Progenitor cell of endocrine pancreas (in vitro differentiated cells): ENCODE data around the gene MYO7A. TPM values are rescaled to one million over a fixed set of nuclear protein-coding genes. Genes with fewer than 3 reads are reported as not detected.

Source experiments
- DNase-seq: peaks from one replicate; pipeline ENCODE4 v3.0.0; 2021; ENCODE audit warnings: low spot score; ENCODE audit not compliant: unreplicated experiment
- H3K27ac Mint-ChIP-seq: 2 replicates; pipeline ENCODE4 v1.8.0; 2021; ENCODE audit warnings: mild to moderate bottlenecking, moderate library complexity, mixed read lengths
- H3K27me3 Mint-ChIP-seq: 2 replicates; pipeline ENCODE4 v1.8.0; 2021; ENCODE audit warnings: mixed read lengths
- H3K36me3 Mint-ChIP-seq: 2 replicates; pipeline ENCODE4 v1.8.0; 2022; ENCODE audit warnings: mixed read lengths; ENCODE audit not compliant: insufficient read depth
- H3K4me1 Mint-ChIP-seq: 2 replicates; pipeline ENCODE4 v1.8.0; 2021; ENCODE audit warnings: low read depth, mixed read lengths
- H3K4me3 Mint-ChIP-seq: 2 replicates; pipeline ENCODE4 v1.8.0; 2021; ENCODE audit warnings: low read depth, mild to moderate bottlenecking, moderate library complexity, mixed read lengths
- H3K9me3 Mint-ChIP-seq: 2 replicates; pipeline ENCODE4 v1.8.0; 2021; ENCODE audit warnings: low read depth, mixed read lengths
- total RNA-seq: library from RNA; stranded (reverse); gene quantifications from 2 replicates; pipeline ENCODE4 v1.2.1, GENCODE V29; 2021
- TF ChIP-seq, protein P1 (sequence below): fragments of 200-600 bp; sonication (generic); IDR thresholded peaks from one replicate; pipeline ENCODE4 v1.5.0; 2021; ENCODE audit warnings: antibody characterized with exemption, mild to moderate bottlenecking; ENCODE audit not compliant: unreplicated experiment

Gene MYO7A
- total RNA-seq, 1 donor from 2014 or later: 5.7 TPM

DNA sequence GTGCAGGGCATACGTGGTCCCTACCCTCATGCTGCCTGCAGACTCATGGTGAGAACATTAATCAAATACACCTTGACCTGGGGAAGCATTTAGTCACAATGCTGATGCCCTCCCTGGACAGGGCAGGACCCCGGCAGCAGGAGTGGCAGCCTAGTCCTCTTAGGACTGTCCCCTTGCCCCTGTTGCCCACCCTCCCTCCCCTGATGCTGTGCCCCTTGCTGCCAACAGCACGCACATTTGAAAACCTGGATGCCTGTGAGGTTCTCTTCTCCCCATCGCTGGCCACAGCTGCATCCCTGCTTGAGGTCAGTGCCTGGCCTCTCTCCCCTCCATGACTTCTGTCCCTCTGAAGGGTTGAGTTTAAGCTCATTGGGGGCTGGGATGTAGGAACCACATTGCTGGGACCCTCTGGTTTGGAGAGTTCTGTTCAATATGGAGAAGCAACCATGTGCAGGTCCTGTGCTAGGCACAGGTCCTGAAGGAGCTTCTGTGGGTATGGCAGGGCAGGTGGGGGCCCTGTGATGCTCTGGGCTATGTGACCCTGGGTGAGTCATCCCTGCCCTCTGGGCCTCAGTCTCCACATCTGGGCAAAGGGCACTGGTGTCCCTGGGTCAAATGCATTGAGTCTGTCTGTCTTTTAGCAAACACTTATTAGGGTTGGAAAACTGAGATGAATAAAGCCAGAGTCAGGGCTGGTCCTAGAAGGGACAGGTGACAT lies 31.3 kb downstream of the MYO7A start:
- no peaks in the 10 kb centered on the region for H3K36me3 Mint-ChIP-seq

DNA sequence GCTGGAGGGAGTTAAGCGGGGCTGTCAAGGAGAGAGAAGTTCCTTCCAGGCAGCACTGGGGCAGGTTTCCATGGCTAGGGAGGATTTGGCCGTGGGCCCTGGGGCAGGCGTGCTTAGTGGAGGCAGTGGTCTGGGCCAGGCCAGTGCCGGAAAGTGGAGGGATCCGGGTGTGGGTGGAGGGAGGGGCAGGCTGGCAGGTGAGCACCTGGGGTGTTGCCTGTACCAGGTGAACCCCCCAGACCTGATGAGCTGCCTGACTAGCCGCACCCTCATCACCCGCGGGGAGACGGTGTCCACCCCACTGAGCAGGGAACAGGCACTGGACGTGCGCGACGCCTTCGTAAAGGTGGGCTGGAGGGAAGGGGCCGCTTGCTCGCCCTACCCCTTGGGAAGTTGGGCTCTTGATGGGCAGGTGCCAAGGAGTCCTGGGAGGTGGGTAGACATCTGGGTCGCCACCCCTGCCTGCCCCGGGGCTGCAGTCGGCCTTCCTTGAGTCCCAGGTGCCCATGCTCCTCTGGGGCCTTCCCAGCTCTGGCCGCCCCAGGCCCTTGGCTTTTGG lies 32.0 kb downstream of the MYO7A start:
- TF ChIP-seq, protein P1, sequence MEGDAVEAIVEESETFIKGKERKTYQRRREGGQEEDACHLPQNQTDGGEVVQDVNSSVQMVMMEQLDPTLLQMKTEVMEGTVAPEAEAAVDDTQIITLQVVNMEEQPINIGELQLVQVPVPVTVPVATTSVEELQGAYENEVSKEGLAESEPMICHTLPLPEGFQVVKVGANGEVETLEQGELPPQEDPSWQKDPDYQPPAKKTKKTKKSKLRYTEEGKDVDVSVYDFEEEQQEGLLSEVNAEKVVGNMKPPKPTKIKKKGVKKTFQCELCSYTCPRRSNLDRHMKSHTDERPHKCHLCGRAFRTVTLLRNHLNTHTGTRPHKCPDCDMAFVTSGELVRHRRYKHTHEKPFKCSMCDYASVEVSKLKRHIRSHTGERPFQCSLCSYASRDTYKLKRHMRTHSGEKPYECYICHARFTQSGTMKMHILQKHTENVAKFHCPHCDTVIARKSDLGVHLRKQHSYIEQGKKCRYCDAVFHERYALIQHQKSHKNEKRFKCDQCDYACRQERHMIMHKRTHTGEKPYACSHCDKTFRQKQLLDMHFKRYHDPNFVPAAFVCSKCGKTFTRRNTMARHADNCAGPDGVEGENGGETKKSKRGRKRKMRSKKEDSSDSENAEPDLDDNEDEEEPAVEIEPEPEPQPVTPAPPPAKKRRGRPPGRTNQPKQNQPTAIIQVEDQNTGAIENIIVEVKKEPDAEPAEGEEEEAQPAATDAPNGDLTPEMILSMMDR: no peak
- no peak overlapping the region for H3K27ac Mint-ChIP-seq
- peaks cover 7% of the 10 kb centered on the region for H3K27me3 Mint-ChIP-seq
- H3K4me1 Mint-ChIP-seq: no peaks in the 10 kb centered on the region
- no peaks in the 10 kb centered on the region for H3K36me3 Mint-ChIP-seq
- no peaks in the 10 kb centered on the region for H3K9me3 Mint-ChIP-seq
- no peak for DNase-seq
- no peak overlapping the region for H3K4me3 Mint-ChIP-seq

More for the DNA sequence above, 31.3 kb downstream of the MYO7A start:
- Mint-ChIP-seq H3K4me3 (no peak overlapping the region), H3K27ac (no peak overlapping the region), H3K27me3 (peaks cover 7% of the 10 kb centered on the region), H3K4me1 (no peaks in the 10 kb centered on the region), H3K9me3 (no peaks in the 10 kb centered on the region)
- TF ChIP-seq, protein P1: no peak
- DNase-seq: no peak

DNA sequence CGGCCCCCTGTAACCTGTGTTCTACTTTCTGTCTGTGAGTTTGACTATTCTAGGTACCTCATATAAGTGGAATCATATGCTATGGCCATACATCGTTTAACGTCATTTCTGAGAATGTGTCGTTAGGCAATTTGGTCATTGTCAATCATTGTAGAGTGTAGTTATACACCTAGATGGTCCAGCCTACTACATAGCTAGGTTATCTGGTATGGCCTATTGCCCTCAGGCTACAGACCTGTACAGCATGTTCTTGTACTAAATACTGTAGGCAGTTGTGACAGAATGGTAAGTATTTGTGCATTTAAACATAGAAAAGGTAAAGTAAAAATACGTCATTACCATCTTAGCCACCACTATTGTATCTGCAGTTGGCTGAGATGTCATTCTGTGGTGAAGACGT lies 35.2 kb downstream of the MYO7A start:
- no peaks in the 10 kb centered on the region for H3K36me3 Mint-ChIP-seq
- DNase-seq: no peak
- peaks cover 9% of the 10 kb centered on the region for H3K27me3 Mint-ChIP-seq

DNA sequence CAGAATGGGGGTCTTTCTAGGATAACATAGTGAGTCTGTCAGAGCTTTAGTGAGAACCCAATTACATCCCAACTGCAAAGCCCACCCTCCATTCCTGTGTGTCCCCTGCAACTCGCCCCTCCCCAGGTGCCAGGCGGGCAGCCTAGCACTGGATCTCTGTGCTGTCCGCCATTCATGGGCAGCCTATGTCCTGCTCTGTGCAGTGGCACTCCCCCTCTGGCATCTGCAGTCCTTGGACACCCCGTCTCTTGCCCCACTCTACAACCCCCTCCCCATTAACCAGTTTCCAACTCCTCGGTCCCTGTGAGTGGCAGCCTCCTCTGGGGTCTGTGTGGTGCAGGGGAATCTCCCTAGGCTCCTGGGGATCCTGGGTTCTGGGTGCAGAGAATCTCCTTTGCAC lies 37.0 kb downstream of the MYO7A start:
- TF ChIP-seq, protein P1: no peak
- DNase-seq: no peak
- Mint-ChIP-seq H3K9me3 (no peaks in the 10 kb centered on the region), H3K27me3 (peaks cover 3% of the 10 kb centered on the region), H3K4me1 (peaks cover 1% of the 10 kb centered on the region), H3K27ac (no peak overlapping the region), H3K4me3 (no peak overlapping the region), H3K36me3 (no peaks in the 10 kb centered on the region)

More for the DNA sequence above, 35.2 kb downstream of the MYO7A start:
- no peaks in the 10 kb centered on the region for H3K9me3 Mint-ChIP-seq
- H3K4me3 Mint-ChIP-seq: no peak overlapping the region
- no peak overlapping the region for H3K27ac Mint-ChIP-seq
- TF ChIP-seq, protein P1: no peak
- no peaks in the 10 kb centered on the region for H3K4me1 Mint-ChIP-seq

DNA sequence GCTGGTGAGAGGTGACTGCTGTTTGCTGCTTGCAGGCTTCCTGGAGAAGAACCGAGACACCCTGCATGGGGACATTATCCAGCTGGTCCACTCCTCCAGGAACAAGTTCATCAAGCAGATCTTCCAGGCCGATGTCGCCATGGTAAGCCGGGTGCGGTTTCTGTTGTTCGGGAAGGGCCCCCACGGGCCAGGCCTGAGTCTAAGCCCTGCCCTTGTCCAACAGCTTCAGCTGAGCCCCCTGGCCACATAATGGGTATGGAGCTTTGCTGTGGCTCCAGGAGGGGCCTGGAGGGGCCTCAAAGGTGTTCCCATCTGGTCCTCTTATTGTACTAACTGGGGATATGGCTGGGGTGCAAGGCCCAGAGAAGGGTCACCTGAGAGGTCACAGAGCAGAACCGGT lies 38.0 kb downstream of the MYO7A start:
- H3K4me1 Mint-ChIP-seq: peaks cover 8% of the 10 kb centered on the region
- TF ChIP-seq, protein P1: no peak
- H3K27ac Mint-ChIP-seq: no peak overlapping the region
- no peaks in the 10 kb centered on the region for H3K36me3 Mint-ChIP-seq
- no peaks in the 10 kb centered on the region for H3K9me3 Mint-ChIP-seq
- no peak overlapping the region for H3K4me3 Mint-ChIP-seq
- no peak for DNase-seq
- peaks cover 3% of the 10 kb centered on the region for H3K27me3 Mint-ChIP-seq
